Prostate gland (tissue), 2 donors: ENCODE results near the gene TRIM7. TPM values are rescaled to one million over a fixed set of nuclear protein-coding genes. Genes with fewer than 3 reads are reported as not detected.
A peak's percentile ranks its signal among the peaks of the same experiment; 100 is the strongest.
"Not testable (repeated sequence)": the region's sequence is repeated elsewhere in the genome, so short reads cannot be mapped to it uniquely, and the experiment has no call there.

Experiments
- DNase-seq: peaks from one replicate; pipeline ENCODE4 v3.0.0-alpha.2; 2019; ENCODE audit warnings: low spot score
- H3K27ac ChIP-seq, 2 donors: fragments of 200-600 bp; sonication (generic); 2 replicates each; pipeline ENCODE4 v1.5.1; 2017 to 2019
- H3K27me3 ChIP-seq: fragments of 200-600 bp; sonication (generic); replicated peaks from 2 replicates; pipeline ENCODE4 v1.5.1; 2019; ENCODE audit not compliant: insufficient read depth
- H3K36me3 ChIP-seq, 2 donors: fragments of 200-600 bp; sonication (generic); 1 replicate in 1 of 2; 2 replicates in 1 of 2; pipeline versions ENCODE4 v1.5.1 to v1.8.1; 2017 to 2019
- H3K4me1 ChIP-seq: fragments of 200-600 bp; sonication (generic); replicated peaks from 2 replicates; pipeline ENCODE4 v1.5.1; 2019
- H3K4me3 ChIP-seq, 2 donors: fragments of 200-600 bp; sonication (generic); 2 replicates each; pipeline ENCODE4 v1.5.1; 2017 to 2019
- H3K9me3 ChIP-seq: fragments of 200-600 bp; sonication (generic); 2 replicates; pipeline ENCODE4 v1.5.1; 2017
- CTCF ChIP-seq, 4 experiments: fragments of 200-600 bp in 2 of 4; fragments of 450-650 bp in 2 of 4; sonication (generic) in 2 of 4; IDR thresholded peaks; 1 replicate in 3 of 4; 2 replicates in 1 of 4; pipeline ENCODE4 v1.5.1; 2016 to 2019; ENCODE audit warnings: antibody characterized with exemption in 4 of 4, mild to moderate bottlenecking in 2 of 4, moderate library complexity in 2 of 4
- POLR2A ChIP-seq: fragments of 450-650 bp; IDR thresholded peaks from one replicate; pipeline ENCODE4 v1.6.1; 2016; ENCODE audit warnings: antibody characterized with exemption, mild to moderate bottlenecking
- POLR2AphosphoS5 ChIP-seq: sonication (generic); formaldehyde crosslinking; IDR thresholded peaks from one replicate; pipeline ENCODE4 v1.6.1; 2017; ENCODE audit warnings: antibody characterized with exemption
- WGBS: methylation state at CpG from one replicate; pipeline ENCODE4 v1.1.5; 2018; 5-methylcytosine and 5-hydroxymethylcytosine counted together
- intact Hi-C: fragments of 100-400 bp; cut with DNase I; formaldehyde crosslinking; loops from one replicate; pipeline ENCODE4 v1.14.2; 2022
- total RNA-seq, 2 donors: library from RNA; depleted of rRNA; stranded (reverse); fragments of >200 nt; gene quantifications; one replicate each; pipeline ENCODE4 v1.1.0, GENCODE V29; 2016

Gene TRIM7
- total RNA-seq, 2 donors from 2014 or later: 4.5 to 6.4 TPM

DNA sequence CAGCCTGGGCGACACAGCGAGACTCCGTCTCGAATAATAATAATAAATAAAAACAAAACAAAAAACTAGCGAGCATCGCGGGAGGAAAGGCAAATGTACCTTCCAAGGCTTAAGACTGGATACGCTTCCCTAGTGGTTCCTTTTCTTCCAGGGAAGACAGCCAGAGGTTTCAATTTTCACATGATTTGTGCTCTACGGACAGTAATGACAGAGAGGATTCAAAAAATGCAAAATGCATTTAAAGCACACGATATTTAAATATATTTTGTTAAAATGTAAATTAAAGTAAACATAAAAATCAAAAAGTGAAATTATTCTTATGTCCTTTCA, 13.8 kb upstream of the TRIM7 start:
- no peak for DNase-seq
- no peaks in the 10 kb centered on the region for H3K27me3 ChIP-seq
- intact Hi-C loops: loop anchor here (1.0 kb wide), 1 partner anchor 30 kb away; no protein-coding TSS in a partner anchor
- no peaks in the 10 kb centered on the region for H3K9me3 ChIP-seq
- H3K27ac ChIP-seq: peak overlapping the region; percentile 34 to 59
- no peaks in the 10 kb centered on the region for H3K36me3 ChIP-seq
- TF ChIP-seq CTCF (IDR thresholded peaks at IDR 0.05): no peak
- TF ChIP-seq POLR2A: no peak
- TF ChIP-seq POLR2AphosphoS5: no peak
- H3K4me3 ChIP-seq: peak overlapping the region; percentile 1 to 30
- H3K4me1 ChIP-seq: no peaks in the 10 kb centered on the region
- 39% methylated on average over 10 of the region's 10 CpGs for WGBS

DNA sequence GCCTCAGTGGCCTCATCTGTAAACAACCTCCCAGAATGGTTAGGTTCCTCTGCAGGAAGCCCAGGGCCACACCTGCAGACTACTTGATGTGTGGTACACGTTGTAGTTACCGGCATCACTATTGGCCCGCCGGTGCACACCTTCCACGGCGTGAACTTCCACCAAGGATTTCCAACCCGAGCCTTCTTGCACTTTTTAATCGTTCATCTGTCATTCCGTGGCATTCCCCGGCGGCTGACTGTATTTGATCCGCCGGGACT, 12.7 kb upstream of the TRIM7 start:
- 6% methylated on average over 13 of the region's 13 CpGs for WGBS
- H3K27ac ChIP-seq: peak overlapping the region; percentile 59 to 60

DNA sequence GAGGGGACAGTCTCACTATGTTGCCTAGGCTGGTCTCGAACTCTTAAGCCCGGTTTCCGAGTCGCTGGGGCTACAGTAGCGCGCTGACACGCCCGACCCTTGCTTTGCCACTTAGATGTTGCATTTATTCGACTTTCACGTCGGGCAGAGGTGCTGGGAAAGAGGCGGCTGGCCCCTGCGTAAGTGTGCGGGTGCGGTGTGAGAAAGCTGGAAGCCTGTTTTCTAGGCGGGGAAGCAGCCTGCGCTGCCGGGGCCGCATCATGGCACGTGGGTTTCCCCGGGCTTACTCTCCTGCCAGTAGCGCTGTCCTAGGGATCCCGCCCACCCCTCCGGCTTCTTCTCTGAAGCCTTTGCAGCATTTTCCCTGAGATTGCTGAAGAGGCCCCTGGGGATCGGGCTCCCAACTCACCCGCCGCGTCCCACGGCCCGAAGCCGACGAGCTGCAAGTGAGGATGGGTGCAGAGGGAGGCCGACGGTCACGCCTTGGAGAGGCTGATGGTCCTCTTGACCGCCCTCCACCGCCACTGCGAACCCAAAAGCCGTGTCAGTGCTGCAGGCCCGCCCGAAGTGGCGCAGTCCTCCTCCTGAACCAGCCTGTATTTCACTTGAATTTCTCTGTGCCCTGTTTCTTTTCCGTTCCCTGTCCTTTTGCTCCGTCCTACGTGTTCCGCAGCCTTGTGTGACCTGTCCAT, 12.3 kb upstream of the TRIM7 start:
- H3K36me3 ChIP-seq: no peaks in the 10 kb centered on the region
- H3K9me3 ChIP-seq: no peaks in the 10 kb centered on the region
- intact Hi-C loops: no loop called here
- H3K4me1 ChIP-seq: no peaks in the 10 kb centered on the region
- under 1% methylated on average over 41 of the region's 46 CpGs for whole genome bisulfite sequencing
- H3K27ac ChIP-seq: peak overlapping the region; percentile 59 to 60
- no peak for TF ChIP-seq POLR2A
- DNase-seq: no peak
- H3K27me3 ChIP-seq: no peaks in the 10 kb centered on the region
- H3K4me3 ChIP-seq: peak overlapping the region; percentile 29 to 30

More for the DNA sequence above, 12.7 kb upstream of the TRIM7 start:
- DNase-seq: no peak
- Histone ChIP-seq H3K4me1 (no peaks in the 10 kb centered on the region), H3K27me3 (no peaks in the 10 kb centered on the region), H3K9me3 (no peaks in the 10 kb centered on the region), H3K36me3 (no peaks in the 10 kb centered on the region), H3K4me3 (peak overlapping the region; percentile 29 to 30)
- TF ChIP-seq POLR2AphosphoS5 (no peak), CTCF (IDR thresholded peaks at IDR 0.05) (no peak), POLR2A (no peak)
- intact Hi-C loops: loop anchor here (1.0 kb wide), 1 partner anchor 29 kb away; no protein-coding TSS in a partner anchor

GRCh38 chr5:181215997-181216989, 11.3 kb upstream of the TRIM7 start:
- 33% methylated on average over 44 of the region's 44 CpGs for WGBS
- DNase-seq: no peak
- no peak overlapping the region for H3K27ac ChIP-seq

GRCh38 chr5:181214249-181214648, 9.3 kb upstream of the TRIM7 start:
- WGBS: 90% methylated on average over 10 of the region's 10 CpGs
- H3K9me3 ChIP-seq, intact Hi-C loops: not testable (repeated sequence)

More at GRCh38 chr5:181215997-181216989, 11.3 kb upstream of the TRIM7 start:
- Histone ChIP-seq H3K9me3 (no peaks in the 10 kb centered on the region), H3K27me3 (no peaks in the 10 kb centered on the region), H3K4me1 (no peaks in the 10 kb centered on the region), H3K36me3 (no peaks in the 10 kb centered on the region), H3K4me3 (peak overlapping the region; percentile 29 to 30)
- TF ChIP-seq POLR2A: no peak
- TF ChIP-seq CTCF (IDR thresholded peaks at IDR 0.05): no peak
- no peak for TF ChIP-seq POLR2AphosphoS5
- intact Hi-C loops: no loop called here

More at GRCh38 chr5:181214249-181214648, 9.3 kb upstream of the TRIM7 start:
- DNase-seq, H3K27ac ChIP-seq, H3K27me3 ChIP-seq, H3K36me3 ChIP-seq, H3K4me1 ChIP-seq, H3K4me3 ChIP-seq: not testable (repeated sequence)
